Occipital lobe (tissue), 2 donors: ENCODE results near the gene PSAPL1. TPM values are rescaled to one million over a fixed set of nuclear protein-coding genes. Genes with fewer than 3 reads are reported as not detected.
"Not testable (repeated sequence)": the region's sequence is repeated elsewhere in the genome, so short reads cannot be mapped to it uniquely, and the experiment has no call there.

Experiments used
- DNase-seq: peaks from one replicate; lab custom pipeline; 2025; lab: John Stamatoyannopoulos, UW
- total RNA-seq: library from RNA; depleted of rRNA; stranded (reverse); fragments of >200 nt; gene quantifications from one replicate; pipeline ENCODE4 v1.2.3, GENCODE V29; 2014

Gene PSAPL1
- total RNA-seq, 1 donor from 2014 or later = not detected

- DNase-seq = no peak
These were observed 24.7 kb upstream of the PSAPL1 start for GRCh38 chr4:7459471-7459870.

GRCh38 chr4:7458477-7458876 lies 23.7 kb upstream of the PSAPL1 start:
- DNase-seq = no peak

- DNase-seq = no peak
These were observed 23.3 kb upstream of the PSAPL1 start for GRCh38 chr4:7458066-7458425.

- DNase-seq = no peak
These were observed 22.7 kb upstream of the PSAPL1 start for GRCh38 chr4:7457201-7458065.

- not testable (repeated sequence) for DNase-seq
These were observed 18.1 kb upstream of the PSAPL1 start for GRCh38 chr4:7452802-7453201.

- DNase-seq = no peak
These were observed 17.1 kb upstream of the PSAPL1 start for GRCh38 chr4:7451800-7452199.

GRCh38 chr4:7451434-7451789 lies 16.7 kb upstream of the PSAPL1 start:
- DNase-seq = no peak

- DNase-seq = no peak
These were observed 16.2 kb upstream of the PSAPL1 start for GRCh38 chr4:7450775-7451433.

GRCh38 chr4:7448036-7448435 lies 13.3 kb upstream of the PSAPL1 start:
- no peak for DNase-seq

- DNase-seq = no peak
These were observed 12.5 kb upstream of the PSAPL1 start for GRCh38 chr4:7447236-7447635.

GRCh38 chr4:7444731-7445130 lies 10.0 kb upstream of the PSAPL1 start:
- DNase-seq = no peak

- no peak for DNase-seq
These were observed 9.6 kb upstream of the PSAPL1 start for GRCh38 chr4:7444314-7444713.

- DNase-seq = no peak
These were observed 7.9 kb upstream of the PSAPL1 start for GRCh38 chr4:7442574-7443162.

- DNase-seq = no peak
These were observed 6.5 kb upstream of the PSAPL1 start for GRCh38 chr4:7441201-7441600.

GRCh38 chr4:7439699-7440098 lies 5.0 kb upstream of the PSAPL1 start:
- no peak for DNase-seq

- no peak for DNase-seq
These were observed 1.5 kb upstream of the PSAPL1 start for GRCh38 chr4:7436256-7436655.

- DNase-seq = no peak
These were observed 836 bp upstream of the PSAPL1 start for GRCh38 chr4:7435471-7436061.

GRCh38 chr4:7434141-7434765 lies 477 bp downstream of the PSAPL1 start:
- DNase-seq = no peak

GRCh38 chr4:7433376-7434140 lies 1.2 kb downstream of the PSAPL1 start:
- no peak for DNase-seq

GRCh38 chr4:7432531-7433375 lies 2.0 kb downstream of the PSAPL1 start:
- DNase-seq = no peak
